H9 (cell line): ENCODE results near the gene LGALS12. TPM values are rescaled to one million over a fixed set of nuclear protein-coding genes. Genes with fewer than 3 reads are reported as not detected.

Source experiments
- DNase-seq: peaks from one replicate; pipeline ENCODE4 v3.0.0-alpha.2; 2017
- H2AFZ ChIP-seq: one replicate; pipeline ENCODE4 v1.6.1; 2013; ENCODE audit warnings: mild to moderate bottlenecking, low read length, control low read depth, moderate library complexity
- H2AK5ac ChIP-seq: 2 replicates; pipeline ENCODE4 v1.6.1; 2013; ENCODE audit warnings: low read length, control low read depth, mixed read lengths; ENCODE audit not compliant: insufficient read length
- H2BK120ac ChIP-seq: one replicate; pipeline ENCODE4 v1.6.1; 2013; ENCODE audit warnings: low read depth, mild to moderate bottlenecking, low read length, control low read depth, inconsistent platforms; ENCODE audit not compliant: poor library complexity, severe bottlenecking
- H2BK12ac ChIP-seq: 2 replicates; pipeline ENCODE4 v1.6.1; 2013; ENCODE audit warnings: low read length, control low read depth, mixed read lengths, low read depth; ENCODE audit not compliant: insufficient read length
- H2BK15ac ChIP-seq: 2 replicates; pipeline ENCODE4 v1.6.1; 2013; ENCODE audit warnings: low read depth, low read length, control low read depth
- H2BK20ac ChIP-seq: one replicate; pipeline ENCODE4 v1.6.1; 2013; ENCODE audit warnings: low read depth, mild to moderate bottlenecking, low read length, control low read depth, inconsistent platforms; ENCODE audit not compliant: poor library complexity, severe bottlenecking
- H2BK5ac ChIP-seq: 2 replicates; pipeline ENCODE4 v1.6.1; 2013; ENCODE audit warnings: low read length, control low read depth, mixed read lengths; ENCODE audit not compliant: insufficient read length
- H3K14ac ChIP-seq: 2 replicates; pipeline ENCODE4 v1.6.1; 2013; ENCODE audit warnings: low read length, control low read depth; ENCODE audit not compliant: insufficient read depth
- H3K18ac ChIP-seq: 2 replicates; pipeline ENCODE4 v1.6.1; 2013; ENCODE audit warnings: low read depth, mild to moderate bottlenecking, mixed read lengths, low read length, control low read depth; ENCODE audit not compliant: insufficient read length
- H3K23ac ChIP-seq: 2 replicates; pipeline ENCODE4 v1.6.1; 2013; ENCODE audit warnings: low read length, control low read depth, mixed read lengths, low read depth; ENCODE audit not compliant: insufficient read length
- H3K23me2 ChIP-seq: 2 replicates; pipeline ENCODE4 v1.6.1; 2013; ENCODE audit warnings: low read depth, mild to moderate bottlenecking, mixed read lengths, low read length, control low read depth; ENCODE audit not compliant: insufficient read length, poor library complexity, severe bottlenecking
- H3K27ac ChIP-seq: 2 replicates; pipeline ENCODE4 v1.5.1; 2013; ENCODE audit warnings: low read length, control low read depth, mixed read lengths, low read depth; ENCODE audit not compliant: insufficient read length
- H3K27me3 ChIP-seq: 2 replicates; pipeline ENCODE4 v1.6.1; 2013; ENCODE audit warnings: low read length, control low read depth, inconsistent platforms; ENCODE audit not compliant: insufficient read depth
- H3K4ac ChIP-seq: 2 replicates; pipeline ENCODE4 v1.6.1; 2013; ENCODE audit warnings: low read depth, mild to moderate bottlenecking, control low read depth, inconsistent platforms, low read length, moderate library complexity
- H3K4me1 ChIP-seq: 2 replicates; pipeline ENCODE4 v1.6.1; 2013; ENCODE audit warnings: low read length, control low read depth, inconsistent platforms; ENCODE audit not compliant: insufficient read depth
- H3K4me2 ChIP-seq: 2 replicates; pipeline ENCODE4 v1.6.1; 2013; ENCODE audit warnings: low read length, control low read depth, mixed read lengths; ENCODE audit not compliant: insufficient read length, insufficient read depth
- H3K56ac ChIP-seq: 2 replicates; pipeline ENCODE4 v1.6.1; 2013; ENCODE audit warnings: low read depth, mild to moderate bottlenecking, mixed read lengths, low read length, control low read depth; ENCODE audit not compliant: insufficient read length
- H3K79me1 ChIP-seq: 2 replicates; pipeline ENCODE4 v1.6.1; 2013; ENCODE audit warnings: low read depth, mild to moderate bottlenecking, moderate library complexity, low read length, control low read depth, inconsistent platforms; ENCODE audit not compliant: insufficient read depth, poor library complexity, severe bottlenecking
- H3K79me2 ChIP-seq: 2 replicates; pipeline ENCODE4 v1.6.1; 2013; ENCODE audit warnings: low read length, control low read depth, inconsistent platforms; ENCODE audit not compliant: insufficient read depth
- H3K9ac ChIP-seq: 2 replicates; pipeline ENCODE4 v1.6.1; 2013; ENCODE audit warnings: low read length, control low read depth, mixed read lengths; ENCODE audit not compliant: insufficient read length; ENCODE audit errors: extremely low read depth
- H3K9me3 ChIP-seq: one replicate; pipeline ENCODE4 v1.6.1; 2013; ENCODE audit warnings: low read depth, low read length, inconsistent platforms; ENCODE audit not compliant: control insufficient read depth
- H3T11ph ChIP-seq: one replicate; pipeline ENCODE4 v1.6.1; 2013; ENCODE audit warnings: mild to moderate bottlenecking, low read length, control low read depth, inconsistent platforms
- H4K20me1 ChIP-seq: one replicate; pipeline ENCODE4 v1.6.1; 2013; ENCODE audit not compliant: control insufficient read depth, insufficient read length, insufficient read depth
- H4K5ac ChIP-seq: 2 replicates; pipeline ENCODE4 v1.6.1; 2013; ENCODE audit warnings: low read depth, mild to moderate bottlenecking, mixed read lengths, low read length, control low read depth; ENCODE audit not compliant: insufficient read length
- H4K8ac ChIP-seq: replicated peaks from 2 replicates; pipeline ENCODE4 v1.6.1; 2013; ENCODE audit warnings: low read length, control low read depth, mixed read lengths, low read depth; ENCODE audit not compliant: insufficient read length
- H4K91ac ChIP-seq: 2 replicates; pipeline ENCODE4 v1.6.1; 2013; ENCODE audit warnings: low read depth, mild to moderate bottlenecking, moderate library complexity, mixed read lengths, low read length, control low read depth; ENCODE audit not compliant: insufficient read length
- H3K27ac Mint-ChIP-seq, 3 experiments: 2 replicates in 2 of 3; 3 replicates in 1 of 3; pipeline ENCODE4 v1.8.0; 2020 to 2021; ENCODE audit warnings: mixed read lengths in 3 of 3, mild to moderate bottlenecking in 1 of 3, moderate library complexity in 1 of 3
- H3K27me3 Mint-ChIP-seq: 2 replicates; pipeline ENCODE4 v1.8.0; 2021; ENCODE audit warnings: low read depth, mild to moderate bottlenecking, moderate library complexity, mixed read lengths
- H3K36me3 Mint-ChIP-seq, 3 experiments: 2 replicates in 2 of 3; 3 replicates in 1 of 3; pipeline ENCODE4 v1.8.0; 2020 to 2021; ENCODE audit warnings: low read depth in 3 of 3, mixed read lengths in 3 of 3; ENCODE audit not compliant: insufficient read depth in 1 of 3
- H3K4me1 Mint-ChIP-seq, 2 experiments: 2 replicates each; pipeline ENCODE4 v1.8.0; 2020; ENCODE audit warnings: mixed read lengths in 2 of 2
- H3K4me3 Mint-ChIP-seq, 2 experiments: 2 replicates in 1 of 2; 3 replicates in 1 of 2; pipeline ENCODE4 v1.8.0; 2020 to 2021; ENCODE audit warnings: mild to moderate bottlenecking in 2 of 2, mixed read lengths in 2 of 2, moderate library complexity in 1 of 2
- H3K9me3 Mint-ChIP-seq, 2 experiments: 2 replicates in 1 of 2; 3 replicates in 1 of 2; pipeline ENCODE4 v1.8.0; 2020; ENCODE audit warnings: mild to moderate bottlenecking in 2 of 2, mixed read lengths in 2 of 2, moderate library complexity in 1 of 2
- CTCF ChIP-seq: fragments of 200-600 bp; sonication (generic); conservative IDR thresholded peaks from 3 replicates; pipeline ENCODE4 v1.8.0; 2021; ENCODE audit warnings: antibody characterized with exemption, mild to moderate bottlenecking
- WGBS: extraction: QIAGEN DNeasy Blood & Tissue Kit; methylation state at CpG from one replicate; pipeline ENCODE4 v1.1.7; 2013; ENCODE audit warnings: missing lambda C conversion rate, low lambda C conversion rate, mixed read lengths; ENCODE audit not compliant: insufficient read length; ENCODE audit errors: extremely low coverage; 5-methylcytosine and 5-hydroxymethylcytosine counted together
- total RNA-seq: library from RNA; stranded (reverse); gene quantifications from 2 replicates; pipeline ENCODE4 v1.2.1, GENCODE V29; 2021

Gene LGALS12
- total RNA-seq, 1 experiment from 2014 or later: 1.9 TPM

GRCh38 chr11:63517156-63517555 is 11.3 kb downstream of the LGALS12 start:
- Histone ChIP-seq H4K91ac (no peak overlapping the region), H3K9me3 (no peaks in the 10 kb centered on the region), H2AK5ac (no peak overlapping the region), H3K79me2 (no peaks in the 10 kb centered on the region), H2AFZ (no peak overlapping the region), H3K23ac (no peak overlapping the region), H3T11ph (no peak overlapping the region), H3K4me2 (no peak overlapping the region), H2BK12ac (no peak overlapping the region), H2BK20ac (no peak overlapping the region), H3K56ac (no peak overlapping the region), H4K5ac (no peak overlapping the region), H2BK120ac (no peak overlapping the region), H3K23me2 (no peaks in the 10 kb centered on the region), H3K14ac (no peak overlapping the region), H3K27me3 (no peaks in the 10 kb centered on the region), H3K4ac (no peak overlapping the region), H4K20me1 (no peaks in the 10 kb centered on the region), H2BK15ac (no peak overlapping the region), H3K4me1 (no peaks in the 10 kb centered on the region), H3K79me1 (no peaks in the 10 kb centered on the region), H3K27ac (no peak overlapping the region), H3K9ac (no peak overlapping the region), H4K8ac (no peak overlapping the region), H2BK5ac (no peak overlapping the region), H3K18ac (no peak overlapping the region)
- no peak for DNase-seq
- no CpG with 5 or more reads among the region's 5 CpGs for WGBS
- TF ChIP-seq CTCF: no peak
- peaks cover 17 to 25% of the 10 kb centered on the region in 2 experiments for H3K9me3 Mint-ChIP-seq
- H3K4me1 Mint-ChIP-seq: peaks cover 0 to 12% of the 10 kb centered on the region in 2 experiments; a peak in 2 of 4 replicates
- H3K36me3 Mint-ChIP-seq: peaks cover 7 to 25% (median 22%) of the 10 kb centered on the region in 3 experiments; a peak in 6 of 7 replicates
- no peak overlapping the region for H3K4me3 Mint-ChIP-seq
- no peak overlapping the region for H3K27ac Mint-ChIP-seq
- H3K27me3 Mint-ChIP-seq: no peaks in the 10 kb centered on the region
